Activated naive CD8-positive, alpha-beta T cell (primary cell): Measurements from ENCODE around the gene KCNH1.

Source experiments
- H3K27ac Mint-ChIP-seq: one replicate; pipeline ENCODE4 v1.8.0; 2021; ENCODE audit warnings: mixed read lengths
- H3K27me3 Mint-ChIP-seq: one replicate; pipeline ENCODE4 v1.8.0; 2021; ENCODE audit warnings: mixed read lengths
- H3K36me3 Mint-ChIP-seq: one replicate; pipeline ENCODE4 v1.8.0; 2021; ENCODE audit warnings: mixed read lengths
- H3K4me1 Mint-ChIP-seq: one replicate; pipeline ENCODE4 v1.8.0; 2021; ENCODE audit warnings: low read depth, mixed read lengths
- H3K4me3 Mint-ChIP-seq: one replicate; pipeline ENCODE4 v1.8.0; 2021; ENCODE audit warnings: mild to moderate bottlenecking, mixed read lengths
- H3K9me3 Mint-ChIP-seq: one replicate; pipeline ENCODE4 v1.8.0; 2021; ENCODE audit warnings: low read depth, mixed read lengths

KCNH1 gene

GRCh38 chr1:210814382-210815123 is 319.4 kb downstream of the KCNH1 start:
- no peaks in the 10 kb centered on the region for H3K9me3 Mint-ChIP-seq
- H3K36me3 Mint-ChIP-seq = no peaks in the 10 kb centered on the region
- no peak overlapping the region for H3K27ac Mint-ChIP-seq
- no peaks in the 10 kb centered on the region for H3K4me1 Mint-ChIP-seq
- peaks cover 4% of the 10 kb centered on the region for H3K27me3 Mint-ChIP-seq
- H3K4me3 Mint-ChIP-seq = no peak overlapping the region

DNA sequence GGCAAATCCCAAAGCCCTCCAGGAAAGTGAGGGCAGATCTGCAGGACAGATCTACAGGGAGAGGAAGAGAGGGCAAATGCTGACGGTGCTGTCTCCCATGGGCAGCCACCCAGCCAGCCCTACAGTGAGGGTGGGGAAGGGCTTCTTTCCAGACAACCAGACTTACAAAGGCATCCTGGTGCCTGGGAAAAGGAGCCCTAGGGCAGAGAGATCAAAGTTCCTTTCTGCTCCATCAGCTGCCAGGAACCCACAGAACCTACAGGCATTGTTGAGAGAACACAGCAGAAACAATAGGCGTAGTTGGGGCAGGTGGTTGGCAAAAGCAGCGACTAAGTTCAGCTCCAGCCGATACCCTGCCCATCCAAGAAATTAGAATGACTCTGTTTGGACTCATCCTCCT is 332.4 kb downstream of the KCNH1 start:
- Mint-ChIP-seq H3K9me3 (no peaks in the 10 kb centered on the region), H3K36me3 (no peaks in the 10 kb centered on the region), H3K27me3 (peaks cover 3% of the 10 kb centered on the region), H3K27ac (no peak overlapping the region), H3K4me3 (no peak overlapping the region), H3K4me1 (no peaks in the 10 kb centered on the region)

- Mint-ChIP-seq H3K4me3 (no peak overlapping the region), H3K36me3 (no peaks in the 10 kb centered on the region), H3K9me3 (no peaks in the 10 kb centered on the region), H3K27ac (no peak overlapping the region), H3K4me1 (no peaks in the 10 kb centered on the region), H3K27me3 (peaks cover 3% of the 10 kb centered on the region)
Observed at GRCh38 chr1:210800756-210801155, 333.2 kb downstream of the KCNH1 start.

GRCh38 chr1:210800301-210800700 is 333.6 kb downstream of the KCNH1 start:
- H3K27ac Mint-ChIP-seq = no peak overlapping the region

DNA sequence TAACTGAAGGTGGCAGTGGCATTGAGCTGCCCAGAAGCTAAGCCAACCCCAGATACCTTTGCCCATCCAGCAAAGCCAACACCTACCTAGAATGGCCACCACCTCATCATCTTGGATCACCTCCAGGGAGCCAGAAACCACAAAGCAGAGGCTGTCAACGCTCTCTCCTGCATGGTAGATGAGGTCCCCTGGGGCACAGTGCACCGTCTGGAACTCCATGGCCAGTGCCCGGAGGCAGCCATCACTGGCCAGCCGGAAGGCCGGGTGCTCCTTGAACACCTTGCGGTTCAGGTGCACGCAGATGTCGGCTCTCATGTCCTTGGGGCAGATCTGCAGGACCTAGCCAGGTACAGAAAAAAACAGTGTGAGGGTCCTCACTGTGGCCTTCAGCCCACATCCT is 336.5 kb downstream of the KCNH1 start:
- no peak overlapping the region for H3K27ac Mint-ChIP-seq
- peaks cover 6% of the 10 kb centered on the region for H3K27me3 Mint-ChIP-seq
- no peaks in the 10 kb centered on the region for H3K36me3 Mint-ChIP-seq
- H3K4me1 Mint-ChIP-seq = no peaks in the 10 kb centered on the region
- no peaks in the 10 kb centered on the region for H3K9me3 Mint-ChIP-seq
- no peak overlapping the region for H3K4me3 Mint-ChIP-seq

More at GRCh38 chr1:210800301-210800700, 333.6 kb downstream of the KCNH1 start:
- peaks cover 4% of the 10 kb centered on the region for H3K27me3 Mint-ChIP-seq
- no peaks in the 10 kb centered on the region for H3K36me3 Mint-ChIP-seq
- no peaks in the 10 kb centered on the region for H3K4me1 Mint-ChIP-seq
- H3K4me3 Mint-ChIP-seq = no peak overlapping the region
- H3K9me3 Mint-ChIP-seq = no peaks in the 10 kb centered on the region

- no peaks in the 10 kb centered on the region for H3K4me1 Mint-ChIP-seq
- H3K36me3 Mint-ChIP-seq = no peaks in the 10 kb centered on the region
- no peak overlapping the region for H3K27ac Mint-ChIP-seq
- peaks cover 6% of the 10 kb centered on the region for H3K27me3 Mint-ChIP-seq
- H3K9me3 Mint-ChIP-seq = no peaks in the 10 kb centered on the region
- no peak overlapping the region for H3K4me3 Mint-ChIP-seq
Observed at GRCh38 chr1:210796421-210796820, 337.5 kb downstream of the KCNH1 start.

- Mint-ChIP-seq H3K4me1 (no peaks in the 10 kb centered on the region), H3K27me3 (peaks cover 11% of the 10 kb centered on the region), H3K36me3 (no peaks in the 10 kb centered on the region), H3K9me3 (no peaks in the 10 kb centered on the region), H3K27ac (no peak overlapping the region), H3K4me3 (no peak overlapping the region)
Observed at GRCh38 chr1:210794445-210794844, 339.5 kb downstream of the KCNH1 start.

DNA sequence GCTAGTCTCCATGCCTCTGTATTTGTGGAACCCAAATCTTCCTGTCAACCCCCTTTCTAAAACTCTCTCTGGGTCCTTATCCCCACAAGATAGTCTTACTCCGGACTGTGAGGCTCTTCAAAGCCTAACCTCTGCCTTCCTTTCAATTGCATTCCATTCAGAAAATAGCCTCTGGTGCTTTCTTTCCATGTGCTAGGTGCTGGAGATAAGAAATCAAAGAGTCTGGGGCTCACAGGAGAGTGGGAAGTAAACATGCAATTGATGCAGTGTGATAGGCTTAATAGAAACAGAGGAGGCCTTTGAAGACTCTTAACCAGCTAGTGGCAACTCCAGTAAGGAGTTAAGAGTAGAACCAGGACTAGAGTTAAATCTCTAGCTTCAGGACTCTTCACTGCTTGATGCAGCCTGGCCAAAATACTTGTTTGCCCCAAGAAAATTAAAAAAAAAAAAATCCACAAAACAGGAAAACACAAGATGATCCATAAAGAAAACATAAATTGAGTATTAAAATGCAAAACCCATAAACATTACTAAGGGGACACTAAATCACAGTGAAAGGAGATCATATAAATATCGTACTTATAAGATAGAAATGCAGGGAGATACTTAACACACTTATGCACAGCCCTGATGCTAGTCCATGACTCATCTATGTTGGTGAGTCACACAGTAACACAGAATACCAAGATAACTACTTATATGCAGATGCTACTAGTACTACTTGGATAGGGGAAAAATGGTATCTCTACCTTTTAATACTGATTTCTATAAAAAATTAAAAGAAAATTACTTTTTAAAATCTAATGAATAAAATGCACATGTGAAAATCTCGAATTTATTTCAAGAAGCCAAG is 341.5 kb downstream of the KCNH1 start:
- Mint-ChIP-seq H3K4me3 (no peak overlapping the region), H3K27ac (no peak overlapping the region), H3K27me3 (peaks cover 11% of the 10 kb centered on the region), H3K9me3 (no peaks in the 10 kb centered on the region), H3K36me3 (no peaks in the 10 kb centered on the region), H3K4me1 (no peaks in the 10 kb centered on the region)

GRCh38 chr1:210790196-210790595 is 343.8 kb downstream of the KCNH1 start:
- Mint-ChIP-seq H3K27me3 (peaks cover 15% of the 10 kb centered on the region), H3K9me3 (no peaks in the 10 kb centered on the region), H3K4me1 (no peaks in the 10 kb centered on the region), H3K4me3 (no peak overlapping the region), H3K27ac (no peak overlapping the region), H3K36me3 (no peaks in the 10 kb centered on the region)

GRCh38 chr1:210787800-210788199 is 346.1 kb downstream of the KCNH1 start:
- Mint-ChIP-seq H3K4me3 (no peak overlapping the region), H3K27me3 (peaks cover 12% of the 10 kb centered on the region), H3K9me3 (no peaks in the 10 kb centered on the region), H3K36me3 (no peaks in the 10 kb centered on the region), H3K27ac (no peak overlapping the region), H3K4me1 (no peaks in the 10 kb centered on the region)

GRCh38 chr1:210786546-210786945 is 347.4 kb downstream of the KCNH1 start:
- Mint-ChIP-seq H3K9me3 (no peaks in the 10 kb centered on the region), H3K4me1 (no peaks in the 10 kb centered on the region), H3K27me3 (peaks cover 11% of the 10 kb centered on the region), H3K36me3 (no peaks in the 10 kb centered on the region), H3K27ac (no peak overlapping the region), H3K4me3 (no peak overlapping the region)

DNA sequence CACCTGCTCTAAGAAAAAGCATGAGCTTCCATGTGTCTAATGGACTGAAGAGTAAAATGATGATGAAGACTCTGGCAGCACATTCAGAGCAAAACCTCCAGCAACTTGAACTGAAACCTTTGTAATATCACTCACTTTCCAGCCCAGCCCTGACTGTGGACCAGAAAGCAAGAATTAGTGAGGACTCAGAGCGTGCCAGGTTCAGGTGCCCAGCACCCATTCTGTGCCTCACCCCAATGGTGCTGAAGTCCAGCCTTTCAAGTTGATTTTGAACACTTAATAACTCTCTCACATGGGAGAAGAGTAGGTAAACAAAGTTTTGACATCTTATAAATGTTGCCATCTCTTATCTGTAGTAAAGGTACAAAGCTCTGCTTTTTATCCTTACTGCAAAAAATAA is 350.0 kb downstream of the KCNH1 start:
- Mint-ChIP-seq H3K27me3 (peaks cover 5% of the 10 kb centered on the region), H3K4me1 (no peaks in the 10 kb centered on the region), H3K36me3 (no peaks in the 10 kb centered on the region), H3K9me3 (no peaks in the 10 kb centered on the region), H3K4me3 (no peak overlapping the region), H3K27ac (no peak overlapping the region)

DNA sequence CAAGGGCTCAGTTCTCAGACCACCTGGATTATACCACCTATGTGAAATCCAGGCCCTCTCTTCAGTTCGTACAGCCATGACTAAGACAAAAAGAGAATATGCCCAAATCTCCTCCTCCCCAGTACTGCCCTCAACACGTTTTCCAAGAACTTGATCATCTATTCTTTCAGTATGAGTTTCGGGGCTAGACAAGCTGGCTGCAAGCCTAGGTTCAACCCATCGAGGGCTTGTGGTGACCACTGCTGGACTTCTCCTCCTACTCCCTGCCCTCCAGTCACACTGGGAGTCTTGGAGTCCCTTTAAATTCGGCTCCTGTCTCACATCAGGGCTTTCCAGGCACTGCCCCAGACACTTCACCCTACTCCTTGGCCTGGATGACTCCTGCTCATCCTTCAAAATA is 352.3 kb downstream of the KCNH1 start:
- Mint-ChIP-seq H3K4me3 (no peak overlapping the region), H3K27ac (no peak overlapping the region)

GRCh38 chr1:210779269-210779668 is 354.7 kb downstream of the KCNH1 start:
- Mint-ChIP-seq H3K36me3 (no peaks in the 10 kb centered on the region), H3K4me3 (no peak overlapping the region), H3K9me3 (no peaks in the 10 kb centered on the region), H3K4me1 (no peaks in the 10 kb centered on the region), H3K27ac (no peak overlapping the region), H3K27me3 (peaks cover 2% of the 10 kb centered on the region)

More for the DNA sequence above, 352.3 kb downstream of the KCNH1 start:
- H3K9me3 Mint-ChIP-seq = no peaks in the 10 kb centered on the region
- H3K4me1 Mint-ChIP-seq = no peaks in the 10 kb centered on the region
- no peaks in the 10 kb centered on the region for H3K36me3 Mint-ChIP-seq
- peaks cover 4% of the 10 kb centered on the region for H3K27me3 Mint-ChIP-seq

DNA sequence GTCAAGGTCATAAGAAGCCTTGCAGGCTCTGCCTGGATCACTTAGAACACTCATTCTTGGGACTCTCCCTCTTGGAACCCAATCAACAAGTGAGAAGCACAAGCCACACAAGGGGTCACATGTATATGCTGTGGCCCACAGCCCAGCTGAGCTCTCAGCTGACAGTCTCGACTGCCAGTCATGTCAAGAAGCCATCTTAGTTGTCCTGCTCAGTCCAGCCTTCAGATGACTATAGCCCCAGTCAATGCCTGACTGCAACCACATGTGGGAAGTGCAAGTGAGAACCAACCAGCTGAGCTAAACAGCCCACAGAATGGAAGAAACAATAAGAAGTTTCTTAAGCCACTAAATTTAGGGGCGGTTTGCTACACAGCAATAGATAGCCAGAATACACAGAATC is 356.0 kb downstream of the KCNH1 start:
- no peaks in the 10 kb centered on the region for H3K9me3 Mint-ChIP-seq
- H3K27ac Mint-ChIP-seq = no peak overlapping the region
- no peak overlapping the region for H3K4me3 Mint-ChIP-seq
- H3K27me3 Mint-ChIP-seq = peaks cover 2% of the 10 kb centered on the region
- no peaks in the 10 kb centered on the region for H3K4me1 Mint-ChIP-seq
- H3K36me3 Mint-ChIP-seq = no peaks in the 10 kb centered on the region
